H9 (cell line): Measurements from ENCODE around the gene SLC25A26. TPM values are rescaled to one million over a fixed set of nuclear protein-coding genes. Genes with fewer than 3 reads are reported as not detected.

ENCODE experiments used
- DNase-seq: peaks from one replicate; pipeline ENCODE4 v3.0.0-alpha.2; 2017
- H2AFZ ChIP-seq: one replicate; pipeline ENCODE4 v1.6.1; 2013; ENCODE audit warnings: mild to moderate bottlenecking, low read length, control low read depth, moderate library complexity
- H2AK5ac ChIP-seq: 2 replicates; pipeline ENCODE4 v1.6.1; 2013; ENCODE audit warnings: low read length, control low read depth, mixed read lengths; ENCODE audit not compliant: insufficient read length
- H2BK120ac ChIP-seq: one replicate; pipeline ENCODE4 v1.6.1; 2013; ENCODE audit warnings: low read depth, mild to moderate bottlenecking, low read length, control low read depth, inconsistent platforms; ENCODE audit not compliant: poor library complexity, severe bottlenecking
- H2BK12ac ChIP-seq: 2 replicates; pipeline ENCODE4 v1.6.1; 2013; ENCODE audit warnings: low read length, control low read depth, mixed read lengths, low read depth; ENCODE audit not compliant: insufficient read length
- H2BK15ac ChIP-seq: 2 replicates; pipeline ENCODE4 v1.6.1; 2013; ENCODE audit warnings: low read depth, low read length, control low read depth
- H2BK20ac ChIP-seq: one replicate; pipeline ENCODE4 v1.6.1; 2013; ENCODE audit warnings: low read depth, mild to moderate bottlenecking, low read length, control low read depth, inconsistent platforms; ENCODE audit not compliant: poor library complexity, severe bottlenecking
- H2BK5ac ChIP-seq: 2 replicates; pipeline ENCODE4 v1.6.1; 2013; ENCODE audit warnings: low read length, control low read depth, mixed read lengths; ENCODE audit not compliant: insufficient read length
- H3K14ac ChIP-seq: 2 replicates; pipeline ENCODE4 v1.6.1; 2013; ENCODE audit warnings: low read length, control low read depth; ENCODE audit not compliant: insufficient read depth
- H3K18ac ChIP-seq: 2 replicates; pipeline ENCODE4 v1.6.1; 2013; ENCODE audit warnings: low read depth, mild to moderate bottlenecking, mixed read lengths, low read length, control low read depth; ENCODE audit not compliant: insufficient read length
- H3K23ac ChIP-seq: 2 replicates; pipeline ENCODE4 v1.6.1; 2013; ENCODE audit warnings: low read length, control low read depth, mixed read lengths, low read depth; ENCODE audit not compliant: insufficient read length
- H3K23me2 ChIP-seq: 2 replicates; pipeline ENCODE4 v1.6.1; 2013; ENCODE audit warnings: low read depth, mild to moderate bottlenecking, mixed read lengths, low read length, control low read depth; ENCODE audit not compliant: insufficient read length, poor library complexity, severe bottlenecking
- H3K27ac ChIP-seq: 2 replicates; pipeline ENCODE4 v1.5.1; 2013; ENCODE audit warnings: low read length, control low read depth, mixed read lengths, low read depth; ENCODE audit not compliant: insufficient read length
- H3K27me3 ChIP-seq: 2 replicates; pipeline ENCODE4 v1.6.1; 2013; ENCODE audit warnings: low read length, control low read depth, inconsistent platforms; ENCODE audit not compliant: insufficient read depth
- H3K4ac ChIP-seq: 2 replicates; pipeline ENCODE4 v1.6.1; 2013; ENCODE audit warnings: low read depth, mild to moderate bottlenecking, control low read depth, inconsistent platforms, low read length, moderate library complexity
- H3K4me1 ChIP-seq: 2 replicates; pipeline ENCODE4 v1.6.1; 2013; ENCODE audit warnings: low read length, control low read depth, inconsistent platforms; ENCODE audit not compliant: insufficient read depth
- H3K4me2 ChIP-seq: 2 replicates; pipeline ENCODE4 v1.6.1; 2013; ENCODE audit warnings: low read length, control low read depth, mixed read lengths; ENCODE audit not compliant: insufficient read length, insufficient read depth
- H3K56ac ChIP-seq: 2 replicates; pipeline ENCODE4 v1.6.1; 2013; ENCODE audit warnings: low read depth, mild to moderate bottlenecking, mixed read lengths, low read length, control low read depth; ENCODE audit not compliant: insufficient read length
- H3K79me1 ChIP-seq: 2 replicates; pipeline ENCODE4 v1.6.1; 2013; ENCODE audit warnings: low read depth, mild to moderate bottlenecking, moderate library complexity, low read length, control low read depth, inconsistent platforms; ENCODE audit not compliant: insufficient read depth, poor library complexity, severe bottlenecking
- H3K79me2 ChIP-seq: 2 replicates; pipeline ENCODE4 v1.6.1; 2013; ENCODE audit warnings: low read length, control low read depth, inconsistent platforms; ENCODE audit not compliant: insufficient read depth
- H3K9ac ChIP-seq: 2 replicates; pipeline ENCODE4 v1.6.1; 2013; ENCODE audit warnings: low read length, control low read depth, mixed read lengths; ENCODE audit not compliant: insufficient read length; ENCODE audit errors: extremely low read depth
- H3K9me3 ChIP-seq: one replicate; pipeline ENCODE4 v1.6.1; 2013; ENCODE audit warnings: low read depth, low read length, inconsistent platforms; ENCODE audit not compliant: control insufficient read depth
- H3T11ph ChIP-seq: one replicate; pipeline ENCODE4 v1.6.1; 2013; ENCODE audit warnings: mild to moderate bottlenecking, low read length, control low read depth, inconsistent platforms
- H4K20me1 ChIP-seq: one replicate; pipeline ENCODE4 v1.6.1; 2013; ENCODE audit not compliant: control insufficient read depth, insufficient read length, insufficient read depth
- H4K5ac ChIP-seq: 2 replicates; pipeline ENCODE4 v1.6.1; 2013; ENCODE audit warnings: low read depth, mild to moderate bottlenecking, mixed read lengths, low read length, control low read depth; ENCODE audit not compliant: insufficient read length
- H4K8ac ChIP-seq: replicated peaks from 2 replicates; pipeline ENCODE4 v1.6.1; 2013; ENCODE audit warnings: low read length, control low read depth, mixed read lengths, low read depth; ENCODE audit not compliant: insufficient read length
- H4K91ac ChIP-seq: 2 replicates; pipeline ENCODE4 v1.6.1; 2013; ENCODE audit warnings: low read depth, mild to moderate bottlenecking, moderate library complexity, mixed read lengths, low read length, control low read depth; ENCODE audit not compliant: insufficient read length
- H3K27ac Mint-ChIP-seq, 3 experiments: 2 replicates in 2 of 3; 3 replicates in 1 of 3; pipeline ENCODE4 v1.8.0; 2020 to 2021; ENCODE audit warnings: mixed read lengths in 3 of 3, mild to moderate bottlenecking in 1 of 3, moderate library complexity in 1 of 3
- H3K27me3 Mint-ChIP-seq: 2 replicates; pipeline ENCODE4 v1.8.0; 2021; ENCODE audit warnings: low read depth, mild to moderate bottlenecking, moderate library complexity, mixed read lengths
- H3K36me3 Mint-ChIP-seq, 3 experiments: 2 replicates in 2 of 3; 3 replicates in 1 of 3; pipeline ENCODE4 v1.8.0; 2020 to 2021; ENCODE audit warnings: low read depth in 3 of 3, mixed read lengths in 3 of 3; ENCODE audit not compliant: insufficient read depth in 1 of 3
- H3K4me1 Mint-ChIP-seq, 2 experiments: 2 replicates each; pipeline ENCODE4 v1.8.0; 2020; ENCODE audit warnings: mixed read lengths in 2 of 2
- H3K4me3 Mint-ChIP-seq, 2 experiments: 2 replicates in 1 of 2; 3 replicates in 1 of 2; pipeline ENCODE4 v1.8.0; 2020 to 2021; ENCODE audit warnings: mild to moderate bottlenecking in 2 of 2, mixed read lengths in 2 of 2, moderate library complexity in 1 of 2
- H3K9me3 Mint-ChIP-seq, 2 experiments: 2 replicates in 1 of 2; 3 replicates in 1 of 2; pipeline ENCODE4 v1.8.0; 2020; ENCODE audit warnings: mild to moderate bottlenecking in 2 of 2, mixed read lengths in 2 of 2, moderate library complexity in 1 of 2
- CTCF ChIP-seq: fragments of 200-600 bp; sonication (generic); conservative IDR thresholded peaks from 3 replicates; pipeline ENCODE4 v1.8.0; 2021; ENCODE audit warnings: antibody characterized with exemption, mild to moderate bottlenecking
- WGBS: extraction: QIAGEN DNeasy Blood & Tissue Kit; methylation state at CpG from one replicate; pipeline ENCODE4 v1.1.7; 2013; ENCODE audit warnings: missing lambda C conversion rate, low lambda C conversion rate, mixed read lengths; ENCODE audit not compliant: insufficient read length; ENCODE audit errors: extremely low coverage; 5-methylcytosine and 5-hydroxymethylcytosine counted together
- total RNA-seq: library from RNA; stranded (reverse); gene quantifications from 2 replicates; pipeline ENCODE4 v1.2.1, GENCODE V29; 2021

Gene SLC25A26
- total RNA-seq, 1 experiment from 2014 or later: 30.2 TPM

GRCh38 chr3:66398228-66399025 is 177.6 kb downstream of the SLC25A26 start:
- no peak overlapping the region for H2BK20ac ChIP-seq
- no peak overlapping the region for H2BK120ac ChIP-seq
- no peak overlapping the region for H2BK12ac ChIP-seq
- no peak overlapping the region for H3K56ac ChIP-seq
- H3K9me3 ChIP-seq: no peaks in the 10 kb centered on the region
- H3K23me2 ChIP-seq: no peaks in the 10 kb centered on the region
- TF ChIP-seq CTCF: no peak
- peaks cover 4% of the 10 kb centered on the region for H3K79me1 ChIP-seq
- no peaks in the 10 kb centered on the region for H3K4me1 ChIP-seq
- H3K4ac ChIP-seq: no peak overlapping the region
- Mint-ChIP-seq H3K9me3 (no peaks in the 10 kb centered on the region; a peak in 1 of 5 replicates), H3K4me1 (peaks cover 25% of the 10 kb centered on the region in 2 experiments), H3K27me3 (no peaks in the 10 kb centered on the region; the same call in 1 of the 2 replicates), H3K36me3 (peaks cover 64 to 96% (median 93%) of the 10 kb centered on the region in 3 experiments), H3K27ac (peak overlapping the region; percentile 74 to 89 (median 81); a peak in 6 of 7 replicates), H3K4me3 (no peak overlapping the region; a peak in 1 of 5 replicates)
- H2BK5ac ChIP-seq: no peak overlapping the region
- WGBS: no CpG with 5 or more reads among the region's 9 CpGs
- H3K4me2 ChIP-seq: no peak overlapping the region
- H4K8ac ChIP-seq: no peak overlapping the region
- H4K20me1 ChIP-seq: no peaks in the 10 kb centered on the region
- no peak overlapping the region for H4K91ac ChIP-seq
- no peaks in the 10 kb centered on the region for H3K79me2 ChIP-seq
- H3K27me3 ChIP-seq: no peaks in the 10 kb centered on the region
- H2AK5ac ChIP-seq: no peak overlapping the region
- H4K5ac ChIP-seq: no peak overlapping the region
- no peak overlapping the region for H3K27ac ChIP-seq
- H3K9ac ChIP-seq: no peak overlapping the region
- H3K23ac ChIP-seq: no peak overlapping the region
- H3K14ac ChIP-seq: no peak overlapping the region
- no peak overlapping the region for H3T11ph ChIP-seq
- DNase-seq: no peak
- no peak overlapping the region for H2AFZ ChIP-seq
- no peak overlapping the region for H2BK15ac ChIP-seq
- H3K18ac ChIP-seq: no peak overlapping the region
